GM12878 (cell line): ENCODE data around the gene B9D2. TPM values are rescaled to one million over a fixed set of nuclear protein-coding genes. Genes with fewer than 3 reads are reported as not detected.

Experiments
- BRCA1 ChIP-seq: IDR thresholded peaks from 2 replicates; pipeline ENCODE4 v1.6.1; 2011; ENCODE audit warnings: low read depth, low read length, improper control_type of control experiment
- CHD1 ChIP-seq: IDR thresholded peaks from 2 replicates; pipeline ENCODE4 v1.6.1; 2012; ENCODE audit warnings: low read depth, low read length, improper control_type of control experiment
- CHD2 ChIP-seq: IDR thresholded peaks from 2 replicates; pipeline ENCODE4 v1.6.1; 2011; ENCODE audit warnings: low read depth, low read length, improper control_type of control experiment, borderline replicate concordance
- EGR1 ChIP-seq, 2 experiments: IDR thresholded peaks; 1 replicate in 1 of 2; 2 replicates in 1 of 2; pipeline ENCODE4 v1.6.1; 2011 to 2012; ENCODE audit warnings: low read depth in 2 of 2, low read length in 2 of 2, borderline replicate concordance in 1 of 2, mild to moderate bottlenecking in 1 of 2, moderate library complexity in 1 of 2
- ETV6 ChIP-seq, 2 experiments: fragments of 450-650 bp in 1 of 2; IDR thresholded peaks in 1 of 2; conservative IDR thresholded peaks in 1 of 2; 2 replicates each; pipeline ENCODE4 v1.6.1; 2014; ENCODE audit warnings: antibody characterized with exemption in 1 of 2, borderline replicate concordance in 1 of 2, low read depth in 1 of 2, mild to moderate bottlenecking in 1 of 2, moderate library complexity in 1 of 2
- HSF1 ChIP-seq: fragments of 150-350 bp; IDR thresholded peaks from 2 replicates; pipeline ENCODE4 v1.6.1; 2014; ENCODE audit warnings: mild to moderate bottlenecking, low read depth, low read length
- IRF3 ChIP-seq: fragments of 450-650 bp; IDR thresholded peaks from 2 replicates; pipeline ENCODE4 v1.6.1; 2014; ENCODE audit warnings: mild to moderate bottlenecking
- MEF2A ChIP-seq: IDR thresholded peaks from 2 replicates; pipeline ENCODE4 v1.6.1; 2011; ENCODE audit warnings: low read depth, mild to moderate bottlenecking, low read length, moderate library complexity; ENCODE audit not compliant: insufficient read depth
- MYC ChIP-seq: IDR thresholded peaks from 2 replicates; pipeline ENCODE4 v1.6.1; 2011; ENCODE audit warnings: mild to moderate bottlenecking, low read length, moderate library complexity, inconsistent platforms; ENCODE audit not compliant: insufficient read depth, insufficient replicate concordance, insufficient read length, severe bottlenecking
- NR2C2 ChIP-seq: IDR thresholded peaks from 2 replicates; pipeline ENCODE4 v1.6.1; 2011; ENCODE audit warnings: borderline replicate concordance, low read depth; ENCODE audit not compliant: control insufficient read depth, insufficient read length
- RB1 ChIP-seq: fragments of 450-650 bp; formaldehyde crosslinking; IDR thresholded peaks from 2 replicates; pipeline ENCODE4 v1.6.1; 2017; ENCODE audit warnings: mild to moderate bottlenecking, borderline replicate concordance
- RFX5 ChIP-seq: IDR thresholded peaks from 2 replicates; pipeline ENCODE4 v1.6.1; 2011; ENCODE audit warnings: low read depth, low read length, improper control_type of control experiment
- TCF3 ChIP-seq: IDR thresholded peaks from 2 replicates; pipeline ENCODE4 v1.6.1; 2012; ENCODE audit warnings: low read depth, mild to moderate bottlenecking, low read length, borderline replicate concordance; ENCODE audit not compliant: insufficient read depth
- USF2 ChIP-seq: IDR thresholded peaks from 2 replicates; pipeline ENCODE4 v1.6.1; 2011; ENCODE audit warnings: low read depth, low read length, improper control_type of control experiment, borderline replicate concordance
- WRNIP1 ChIP-seq: IDR thresholded peaks from 2 replicates; pipeline ENCODE4 v1.6.1; 2011; ENCODE audit warnings: low read depth, low read length, improper control_type of control experiment, borderline replicate concordance
- ZNF622 ChIP-seq: fragments of 450-650 bp; IDR thresholded peaks from 2 replicates; pipeline ENCODE4 v1.6.1; 2017; ENCODE audit warnings: mild to moderate bottlenecking, inconsistent platforms
- polyA plus RNA-seq, 11 experiments: library from polyadenylated mRNA; depleted of rRNA in 4 of 11; unstranded in 6 of 11; stranded (reverse) in 5 of 11; fragments of >200 nt; fragmentation: Nextera tagmentation in 4 of 11; fragmentation: Illumina TruSeq in 1 of 11; extraction: Ambion mirVana in 4 of 11; extraction: Trizol in 1 of 11; gene quantifications; 1 replicate in 1 of 11; 2 replicates in 10 of 11; pipeline versions ENCODE4 v1.2.1 to v1.2.3, GENCODE V29; 2011 to 2016; ENCODE audit warnings: inconsistent platforms in 2 of 11, missing spikeins in 2 of 11, low read depth in 1 of 11
- total RNA-seq, 4 experiments: library from RNA; depleted of rRNA in 3 of 4; stranded (reverse); fragments of >200 nt in 3 of 4; fragmentation: Illumina TruSeq in 1 of 4; extraction: Trizol in 1 of 4; gene quantifications; 2 replicates each; pipeline versions ENCODE4 v1.2.1 to v1.2.3, GENCODE V29; 2013 to 2021
- TF ChIP-seq, protein P1 (sequence below): fragments of 450-650 bp; IDR thresholded peaks from 2 replicates; pipeline ENCODE4 v1.6.1; 2017; ENCODE audit warnings: mild to moderate bottlenecking, low read depth, inconsistent platforms; ENCODE audit not compliant: poor library complexity, severe bottlenecking
- TF ChIP-seq, protein P2 (sequence below): fragments of 150-350 bp; IDR thresholded peaks from 2 replicates; pipeline ENCODE4 v1.6.1; 2016; ENCODE audit warnings: low read depth, low read length

Gene B9D2
- total and polyA plus RNA-seq, 10 of the 15 experiments (the other 5 are each of a cell fraction or from before 2014, with no cell fraction given) = 2.4 to 12.4 (median 5.0) TPM

- TF ChIP-seq, protein P1, sequence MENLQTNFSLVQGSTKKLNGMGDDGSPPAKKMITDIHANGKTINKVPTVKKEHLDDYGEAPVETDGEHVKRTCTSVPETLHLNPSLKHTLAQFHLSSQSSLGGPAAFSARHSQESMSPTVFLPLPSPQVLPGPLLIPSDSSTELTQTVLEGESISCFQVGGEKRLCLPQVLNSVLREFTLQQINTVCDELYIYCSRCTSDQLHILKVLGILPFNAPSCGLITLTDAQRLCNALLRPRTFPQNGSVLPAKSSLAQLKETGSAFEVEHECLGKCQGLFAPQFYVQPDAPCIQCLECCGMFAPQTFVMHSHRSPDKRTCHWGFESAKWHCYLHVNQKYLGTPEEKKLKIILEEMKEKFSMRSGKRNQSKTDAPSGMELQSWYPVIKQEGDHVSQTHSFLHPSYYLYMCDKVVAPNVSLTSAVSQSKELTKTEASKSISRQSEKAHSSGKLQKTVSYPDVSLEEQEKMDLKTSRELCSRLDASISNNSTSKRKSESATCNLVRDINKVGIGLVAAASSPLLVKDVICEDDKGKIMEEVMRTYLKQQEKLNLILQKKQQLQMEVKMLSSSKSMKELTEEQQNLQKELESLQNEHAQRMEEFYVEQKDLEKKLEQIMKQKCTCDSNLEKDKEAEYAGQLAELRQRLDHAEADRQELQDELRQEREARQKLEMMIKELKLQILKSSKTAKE = no peak
- no peak for TF ChIP-seq CHD2
- TF ChIP-seq EGR1 (IDR thresholded peaks at IDR 0.05; ENCODE audit: borderline replicate concordance in 1 of 2, low read depth in 2 of 2, low read length in 2 of 2) = no peak
- TF ChIP-seq USF2 = no peak
- TF ChIP-seq CHD1 = no peak
- no peak for TF ChIP-seq ZNF622
- no peak for TF ChIP-seq HSF1
- no peak for TF ChIP-seq RB1
- TF ChIP-seq WRNIP1 = no peak
- TF ChIP-seq BRCA1 = no peak
- TF ChIP-seq, protein P2, sequence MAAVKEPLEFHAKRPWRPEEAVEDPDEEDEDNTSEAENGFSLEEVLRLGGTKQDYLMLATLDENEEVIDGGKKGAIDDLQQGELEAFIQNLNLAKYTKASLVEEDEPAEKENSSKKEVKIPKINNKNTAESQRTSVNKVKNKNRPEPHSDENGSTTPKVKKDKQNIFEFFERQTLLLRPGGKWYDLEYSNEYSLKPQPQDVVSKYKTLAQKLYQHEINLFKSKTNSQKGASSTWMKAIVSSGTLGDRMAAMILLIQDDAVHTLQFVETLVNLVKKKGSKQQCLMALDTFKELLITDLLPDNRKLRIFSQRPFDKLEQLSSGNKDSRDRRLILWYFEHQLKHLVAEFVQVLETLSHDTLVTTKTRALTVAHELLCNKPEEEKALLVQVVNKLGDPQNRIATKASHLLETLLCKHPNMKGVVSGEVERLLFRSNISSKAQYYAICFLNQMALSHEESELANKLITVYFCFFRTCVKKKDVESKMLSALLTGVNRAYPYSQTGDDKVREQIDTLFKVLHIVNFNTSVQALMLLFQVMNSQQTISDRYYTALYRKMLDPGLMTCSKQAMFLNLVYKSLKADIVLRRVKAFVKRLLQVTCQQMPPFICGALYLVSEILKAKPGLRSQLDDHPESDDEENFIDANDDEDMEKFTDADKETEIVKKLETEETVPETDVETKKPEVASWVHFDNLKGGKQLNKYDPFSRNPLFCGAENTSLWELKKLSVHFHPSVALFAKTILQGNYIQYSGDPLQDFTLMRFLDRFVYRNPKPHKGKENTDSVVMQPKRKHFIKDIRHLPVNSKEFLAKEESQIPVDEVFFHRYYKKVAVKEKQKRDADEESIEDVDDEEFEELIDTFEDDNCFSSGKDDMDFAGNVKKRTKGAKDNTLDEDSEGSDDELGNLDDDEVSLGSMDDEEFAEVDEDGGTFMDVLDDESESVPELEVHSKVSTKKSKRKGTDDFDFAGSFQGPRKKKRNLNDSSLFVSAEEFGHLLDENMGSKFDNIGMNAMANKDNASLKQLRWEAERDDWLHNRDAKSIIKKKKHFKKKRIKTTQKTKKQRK = no peak
- 0 out of 4 replicates have a peak, but pooled peaks of 1 of the 2 experiments have one; percentile 11 for TF ChIP-seq ETV6 (conservative IDR thresholded peaks at IDR 0.05 in 1 of 2, IDR thresholded peaks at IDR 0.05 in 1 of 2; ENCODE audit: borderline replicate concordance in 1 of 2, low read depth in 1 of 2)
- TF ChIP-seq MYC = no peak
- no peak for TF ChIP-seq RFX5
- no peak for TF ChIP-seq NR2C2
- peak; percentile 78; the same call in 1 of the 2 replicates for TF ChIP-seq TCF3
- TF ChIP-seq IRF3 = no peak
- no peak for TF ChIP-seq MEF2A
Observed at GRCh38 chr19:41377977-41378709, 14.2 kb upstream of the B9D2 start (continued).
